ENCODE results near the gene EEFSEC. TPM values are rescaled to one million over a fixed set of nuclear protein-coding genes. Genes with fewer than 3 reads are reported as not detected.

EEFSEC gene
- total RNA-seq, 1 donor from 2014 or later = 15.6 TPM

- Mint-ChIP-seq H3K36me3 (ENCODE audit: unreplicated experiment) (peaks cover 5% of the 10 kb centered on the region), H3K27me3 (ENCODE audit: unreplicated experiment) (no peaks in the 10 kb centered on the region), H3K27ac (ENCODE audit: unreplicated experiment) (no peak overlapping the region), H3K4me3 (ENCODE audit: unreplicated experiment) (no peak overlapping the region), H3K4me1 (ENCODE audit: unreplicated experiment) (peaks cover 32% of the 10 kb centered on the region), H3K9me3 (ENCODE audit: unreplicated experiment) (no peaks in the 10 kb centered on the region)
- no peak for DNase-seq (ENCODE audit: extremely low spot score, unreplicated experiment)
- TF ChIP-seq, protein P1, sequence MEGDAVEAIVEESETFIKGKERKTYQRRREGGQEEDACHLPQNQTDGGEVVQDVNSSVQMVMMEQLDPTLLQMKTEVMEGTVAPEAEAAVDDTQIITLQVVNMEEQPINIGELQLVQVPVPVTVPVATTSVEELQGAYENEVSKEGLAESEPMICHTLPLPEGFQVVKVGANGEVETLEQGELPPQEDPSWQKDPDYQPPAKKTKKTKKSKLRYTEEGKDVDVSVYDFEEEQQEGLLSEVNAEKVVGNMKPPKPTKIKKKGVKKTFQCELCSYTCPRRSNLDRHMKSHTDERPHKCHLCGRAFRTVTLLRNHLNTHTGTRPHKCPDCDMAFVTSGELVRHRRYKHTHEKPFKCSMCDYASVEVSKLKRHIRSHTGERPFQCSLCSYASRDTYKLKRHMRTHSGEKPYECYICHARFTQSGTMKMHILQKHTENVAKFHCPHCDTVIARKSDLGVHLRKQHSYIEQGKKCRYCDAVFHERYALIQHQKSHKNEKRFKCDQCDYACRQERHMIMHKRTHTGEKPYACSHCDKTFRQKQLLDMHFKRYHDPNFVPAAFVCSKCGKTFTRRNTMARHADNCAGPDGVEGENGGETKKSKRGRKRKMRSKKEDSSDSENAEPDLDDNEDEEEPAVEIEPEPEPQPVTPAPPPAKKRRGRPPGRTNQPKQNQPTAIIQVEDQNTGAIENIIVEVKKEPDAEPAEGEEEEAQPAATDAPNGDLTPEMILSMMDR (IDR thresholded peaks at IDR 0.05) = no peak
These were observed 211.0 kb downstream of the EEFSEC start for GRCh38 chr3:128364291-128364690.

DNA sequence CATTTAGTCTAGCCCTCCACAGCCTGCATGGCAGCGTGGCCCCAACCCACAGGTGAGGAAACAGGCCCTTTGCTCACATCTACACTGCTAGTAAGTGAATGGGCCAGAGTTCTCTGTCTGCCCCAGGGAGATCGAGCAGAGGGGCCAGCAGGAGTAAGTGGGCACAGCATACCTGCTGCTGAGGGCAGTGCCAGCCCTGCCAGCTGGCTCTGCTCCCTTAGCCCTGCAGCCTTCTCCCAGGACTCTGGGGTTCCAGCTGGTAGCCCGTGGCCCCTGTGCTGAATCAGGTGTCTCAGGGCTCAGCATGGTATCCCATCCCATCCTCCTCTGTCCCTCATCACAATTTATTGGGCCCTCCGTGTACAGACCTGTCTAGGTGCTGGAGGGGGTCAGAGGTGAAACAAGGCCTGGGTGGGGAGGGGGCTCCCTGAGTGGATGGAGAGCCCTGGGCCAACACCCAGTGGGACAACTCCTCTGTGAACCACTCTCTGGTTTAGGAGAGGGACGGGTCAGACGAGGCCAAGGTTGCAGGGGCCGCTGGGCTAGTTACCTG is 211.6 kb downstream of the EEFSEC start:
- Mint-ChIP-seq H3K9me3 (ENCODE audit: unreplicated experiment) (no peaks in the 10 kb centered on the region), H3K27me3 (ENCODE audit: unreplicated experiment) (no peaks in the 10 kb centered on the region), H3K27ac (ENCODE audit: unreplicated experiment) (no peak overlapping the region), H3K4me1 (ENCODE audit: unreplicated experiment) (peaks cover 26% of the 10 kb centered on the region), H3K4me3 (ENCODE audit: unreplicated experiment) (no peak overlapping the region), H3K36me3 (ENCODE audit: unreplicated experiment) (peaks cover 5% of the 10 kb centered on the region)
- no peak for DNase-seq (ENCODE audit: extremely low spot score, unreplicated experiment)
- TF ChIP-seq, protein P1 (IDR thresholded peaks at IDR 0.05) = no peak

DNA sequence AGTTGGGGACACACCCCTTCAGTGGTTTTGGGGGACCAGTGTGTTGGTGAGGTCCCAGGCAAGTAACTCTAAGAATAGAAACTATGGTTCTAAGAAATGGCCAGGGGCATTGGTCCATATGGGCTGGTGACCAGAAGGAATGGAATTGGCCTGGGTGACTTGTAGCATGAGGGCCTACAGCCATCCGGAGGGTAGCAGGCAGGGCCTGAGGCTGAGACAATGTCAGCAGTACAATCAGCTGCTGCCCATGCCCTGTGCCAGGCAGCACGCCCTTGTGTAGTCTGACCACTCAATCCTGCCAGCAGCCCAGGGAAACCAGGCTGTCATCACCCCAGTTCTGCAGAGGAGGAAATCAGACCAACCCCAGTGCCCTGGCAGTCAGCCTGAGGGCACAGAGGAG is 212.9 kb downstream of the EEFSEC start:
- TF ChIP-seq, protein P1 (IDR thresholded peaks at IDR 0.05) = no peak

GRCh38 chr3:128366652-128367051 is 213.4 kb downstream of the EEFSEC start:
- no peak overlapping the region for H3K27ac Mint-ChIP-seq (ENCODE audit: unreplicated experiment)
- no peaks in the 10 kb centered on the region for H3K9me3 Mint-ChIP-seq (ENCODE audit: unreplicated experiment)
- no peak overlapping the region for H3K4me3 Mint-ChIP-seq (ENCODE audit: unreplicated experiment)
- peaks cover 9% of the 10 kb centered on the region for H3K4me1 Mint-ChIP-seq (ENCODE audit: unreplicated experiment)
- H3K36me3 Mint-ChIP-seq (ENCODE audit: unreplicated experiment) = peaks cover 5% of the 10 kb centered on the region
- DNase-seq (ENCODE audit: extremely low spot score, unreplicated experiment) = no peak
- no peaks in the 10 kb centered on the region for H3K27me3 Mint-ChIP-seq (ENCODE audit: unreplicated experiment)
- TF ChIP-seq, protein P1 (IDR thresholded peaks at IDR 0.05) = no peak

More for the DNA sequence above, 212.9 kb downstream of the EEFSEC start:
- Mint-ChIP-seq H3K36me3 (ENCODE audit: unreplicated experiment) (peaks cover 5% of the 10 kb centered on the region), H3K9me3 (ENCODE audit: unreplicated experiment) (no peaks in the 10 kb centered on the region), H3K4me3 (ENCODE audit: unreplicated experiment) (no peak overlapping the region), H3K27me3 (ENCODE audit: unreplicated experiment) (no peaks in the 10 kb centered on the region), H3K4me1 (ENCODE audit: unreplicated experiment) (peaks cover 14% of the 10 kb centered on the region), H3K27ac (ENCODE audit: unreplicated experiment) (no peak overlapping the region)
- DNase-seq (ENCODE audit: extremely low spot score, unreplicated experiment) = no peak

DNA sequence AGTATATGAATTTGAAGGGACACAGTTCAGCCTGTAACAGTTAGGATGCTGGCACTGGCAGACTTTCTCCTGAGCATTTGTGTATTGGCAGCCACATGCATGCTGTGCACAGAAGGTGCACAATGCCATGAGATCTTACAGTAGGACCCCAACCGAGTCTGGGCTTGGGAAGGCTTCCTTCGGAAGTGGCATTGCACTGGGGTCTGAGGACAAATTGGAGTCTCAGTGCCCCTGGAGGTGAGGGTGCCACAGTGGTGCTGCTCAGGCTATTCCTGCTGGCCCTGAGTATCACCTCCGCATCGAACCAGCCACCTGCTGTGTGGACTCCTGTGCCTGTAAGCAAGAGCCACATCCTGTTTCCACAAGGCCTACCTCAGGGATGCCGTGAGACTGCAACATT is 213.9 kb downstream of the EEFSEC start:
- Mint-ChIP-seq H3K27ac (ENCODE audit: unreplicated experiment) (no peak overlapping the region), H3K27me3 (ENCODE audit: unreplicated experiment) (no peaks in the 10 kb centered on the region), H3K9me3 (ENCODE audit: unreplicated experiment) (no peaks in the 10 kb centered on the region), H3K4me1 (ENCODE audit: unreplicated experiment) (peaks cover 7% of the 10 kb centered on the region), H3K36me3 (ENCODE audit: unreplicated experiment) (peaks cover 5% of the 10 kb centered on the region), H3K4me3 (ENCODE audit: unreplicated experiment) (no peak overlapping the region)
- TF ChIP-seq, protein P1 (IDR thresholded peaks at IDR 0.05) = no peak
- no peak for DNase-seq (ENCODE audit: extremely low spot score, unreplicated experiment)
